HG02840 (cell line): ENCODE results near the gene ZC3H12A.

Source experiments
- ATAC-seq: cut with Tn5 transposase; IDR thresholded peaks from one replicate; pipeline ENCODE4 v1.9.1; 2021; ENCODE audit warnings: mild to moderate bottlenecking, moderate library complexity, moderate number of reproducible peaks; ENCODE audit not compliant: unreplicated experiment, low FRiP score

ZC3H12A gene

DNA sequence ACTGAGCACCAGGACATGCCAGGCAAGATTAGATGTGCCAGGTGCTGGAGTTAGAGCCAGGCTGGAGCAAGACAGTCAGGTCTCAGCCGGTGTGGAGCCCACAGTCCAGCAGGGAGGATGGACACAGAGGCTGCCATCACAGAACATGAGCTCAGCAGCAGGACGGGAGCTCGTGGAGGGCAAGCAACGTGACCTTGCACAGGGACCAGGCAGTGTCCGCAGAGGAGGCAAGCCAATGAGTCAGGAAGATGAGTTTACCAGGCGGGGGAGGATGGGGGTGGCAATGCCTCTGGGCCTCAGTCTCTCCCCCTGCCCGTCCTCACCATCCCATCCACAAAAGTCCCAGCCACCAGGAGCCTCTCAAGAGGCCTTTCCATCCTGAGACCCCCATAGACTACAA, 20.7 kb upstream of the ZC3H12A start:
- ATAC-seq, result no peak

- no peak for ATAC-seq
Observed at GRCh38 chr1:37455516-37455915, 18.9 kb upstream of the ZC3H12A start.

DNA sequence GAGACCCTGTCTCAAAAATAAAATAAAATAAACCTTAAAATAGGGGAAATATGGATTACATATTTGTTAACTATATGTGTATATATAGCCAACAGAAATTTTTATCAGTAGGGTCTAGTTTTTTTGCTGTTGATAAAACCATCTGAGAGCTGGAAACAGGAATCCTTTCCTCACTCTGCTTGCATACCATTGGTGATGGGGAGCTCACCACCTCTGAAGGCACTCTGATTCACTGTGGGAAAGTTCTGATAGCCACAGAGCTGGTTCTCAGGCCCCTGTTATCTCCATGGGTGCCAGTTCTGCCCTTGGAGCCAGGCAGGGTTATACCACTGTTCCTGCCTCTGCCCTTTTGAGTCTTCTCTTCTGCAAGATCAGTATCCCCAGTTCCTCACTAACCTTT, 17.8 kb upstream of the ZC3H12A start:
- no peak for ATAC-seq

- no peak for ATAC-seq
Observed at GRCh38 chr1:37458551-37458950, 15.8 kb upstream of the ZC3H12A start.

GRCh38 chr1:37461698-37462436, 12.5 kb upstream of the ZC3H12A start:
- no peak for ATAC-seq

GRCh38 chr1:37464443-37464842, 9.9 kb upstream of the ZC3H12A start:
- no peak for ATAC-seq

GRCh38 chr1:37465593-37466517, 8.5 kb upstream of the ZC3H12A start:
- no peak for ATAC-seq

DNA sequence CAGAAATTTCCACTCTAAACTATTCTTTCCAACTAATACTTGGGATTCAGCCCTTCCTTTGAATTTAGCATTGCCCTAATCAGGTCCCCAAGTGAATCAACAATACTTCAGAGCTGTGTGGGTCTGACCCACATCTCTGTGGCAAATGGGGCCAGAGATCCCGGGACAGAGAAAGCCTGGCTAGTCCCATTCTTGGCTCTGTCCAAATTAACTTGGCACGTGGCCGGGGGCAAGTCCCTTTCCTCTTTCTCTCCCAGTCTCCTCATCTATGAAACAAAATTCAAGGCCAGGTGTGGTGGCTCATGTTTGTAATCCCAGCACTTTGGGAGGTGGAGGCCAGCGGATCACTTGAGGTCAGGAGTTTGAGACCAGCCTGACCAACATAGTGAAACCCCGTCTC, 6.3 kb upstream of the ZC3H12A start:
- ATAC-seq, result no peak

DNA sequence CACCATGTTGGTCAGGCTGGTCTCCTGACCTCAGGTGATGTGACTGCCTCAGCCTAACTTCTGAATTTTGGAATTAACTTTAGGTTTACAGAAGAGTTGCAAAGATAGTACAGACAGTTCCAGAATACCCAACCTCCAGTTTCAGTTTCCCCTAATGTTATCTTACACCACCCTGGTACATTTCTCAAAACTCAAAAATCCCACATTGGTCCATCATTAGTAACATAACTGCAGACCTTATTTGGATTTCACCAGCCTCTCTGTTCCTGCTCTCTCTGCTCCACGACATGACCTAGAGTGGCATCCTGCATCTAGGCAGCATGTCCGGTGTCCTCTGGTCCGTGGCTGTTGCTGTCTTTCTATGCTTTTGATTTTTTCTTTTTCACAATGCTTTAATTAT, 5.0 kb upstream of the ZC3H12A start:
- ATAC-seq, result no peak

GRCh38 chr1:37471345-37472231, 2.8 kb upstream of the ZC3H12A start:
- ATAC-seq, result no peak

DNA sequence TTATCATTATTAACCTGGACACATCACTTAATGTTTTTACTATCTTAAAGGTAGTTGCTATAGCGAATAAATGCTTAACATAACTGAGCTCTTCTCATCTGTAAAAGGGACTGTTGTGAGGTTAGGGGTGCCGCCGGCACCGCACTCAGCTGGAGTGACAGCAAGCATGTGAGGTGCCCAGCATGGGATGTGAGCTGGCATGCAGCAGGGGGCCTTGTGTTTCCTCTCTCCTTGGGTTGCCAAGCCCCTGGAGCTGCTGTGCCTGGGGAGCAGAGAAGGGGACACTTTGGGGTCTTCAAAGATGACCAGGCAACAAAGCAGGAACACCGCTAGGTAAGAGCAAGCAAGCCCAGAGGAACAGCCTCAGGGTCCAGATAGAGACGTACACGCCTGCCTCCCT, 2.1 kb upstream of the ZC3H12A start:
- no peak for ATAC-seq

GRCh38 chr1:37472994-37473393, 1.4 kb upstream of the ZC3H12A start:
- no peak for ATAC-seq

GRCh38 chr1:37473431-37474045, 842 bp upstream of the ZC3H12A start:
- ATAC-seq, result no peak

GRCh38 chr1:37474697-37475379, 458 bp downstream of the ZC3H12A start:
- ATAC-seq, result peak; percentile 9

GRCh38 chr1:37475380-37476086, 1.2 kb downstream of the ZC3H12A start:
- no peak for ATAC-seq

DNA sequence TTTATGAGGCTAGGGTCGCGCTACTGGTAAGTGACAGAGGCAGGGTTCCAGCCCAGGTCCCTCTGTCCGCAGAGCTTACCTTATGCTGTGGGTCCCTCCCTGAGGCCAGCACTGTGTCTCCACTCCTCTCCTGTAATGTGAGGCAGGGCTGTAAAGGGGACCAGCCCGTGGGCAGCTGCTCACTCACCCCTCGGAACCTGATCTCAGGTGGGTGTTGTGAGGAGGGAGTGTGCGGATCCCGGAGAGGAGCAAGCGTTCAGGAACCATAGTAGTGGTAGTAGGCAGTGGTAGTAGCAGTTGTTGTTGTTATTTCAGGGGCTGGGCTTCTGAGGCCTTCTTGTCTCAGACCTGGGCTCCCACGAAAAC, 1.7 kb downstream of the ZC3H12A start:
- no peak for ATAC-seq

DNA sequence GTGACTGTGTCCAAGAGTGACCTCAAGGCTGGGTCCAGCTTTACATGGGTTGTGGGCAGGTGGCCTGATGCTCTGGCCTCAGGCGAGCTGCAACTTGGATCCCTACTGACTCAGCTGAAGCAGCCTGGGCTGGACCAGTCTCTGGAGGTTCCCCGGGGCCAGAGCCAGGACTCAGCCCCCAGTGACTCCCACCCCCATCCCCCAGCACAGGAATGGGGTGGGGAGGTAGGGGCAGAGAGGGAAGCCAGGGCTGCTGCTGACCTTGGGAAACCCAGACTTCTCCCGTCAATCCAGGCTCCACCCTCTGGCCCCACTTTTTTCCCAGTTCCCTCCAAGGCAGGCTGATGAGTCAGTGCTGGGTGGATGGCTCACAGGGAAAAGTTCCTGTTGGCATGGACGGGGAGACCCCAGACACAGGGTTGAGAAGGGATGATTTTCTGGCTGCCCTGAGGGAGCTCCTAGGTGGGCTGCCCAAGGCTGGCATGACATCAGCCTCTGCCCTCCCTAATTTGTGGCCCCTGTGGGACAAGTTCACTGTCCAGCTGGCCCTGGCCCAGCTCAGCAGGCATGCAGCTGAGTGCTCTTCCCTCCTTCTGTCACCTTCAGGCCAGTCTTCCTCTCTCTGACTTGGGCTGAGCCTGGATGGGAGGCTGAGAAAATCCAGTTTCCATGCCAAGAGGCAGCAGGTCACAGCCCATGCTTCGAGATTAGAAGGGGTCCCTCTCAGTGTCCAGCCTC, 2.2 kb downstream of the ZC3H12A start:
- no peak for ATAC-seq

GRCh38 chr1:37477198-37477931, 3.0 kb downstream of the ZC3H12A start:
- ATAC-seq, result peak; percentile 40
